Fibroblast of lung (primary cell): ENCODE results near the gene IMMP1L. TPM values are rescaled to one million over a fixed set of nuclear protein-coding genes. Genes with fewer than 3 reads are reported as not detected.

Experiments used
- DNase-seq, 2 donors: peaks; one replicate each; pipeline versions ENCODE4 v3.0.0 to v3.0.0-alpha.2; 2010; ENCODE audit warnings: low read depth in 2 of 2
- H2AFZ ChIP-seq: 2 replicates; pipeline ENCODE4 v1.5.1; 2012; ENCODE audit warnings: low read length, control low read depth, inconsistent platforms
- H3K27ac ChIP-seq: 2 replicates; pipeline ENCODE4 v1.5.1; 2011; ENCODE audit warnings: low read length, control low read depth; ENCODE audit not compliant: insufficient read depth
- H3K27me3 ChIP-seq: 2 replicates; pipeline ENCODE4 v1.5.1; 2011; ENCODE audit warnings: mild to moderate bottlenecking, low read length; ENCODE audit not compliant: control insufficient read depth, insufficient read depth
- H3K36me3 ChIP-seq: 2 replicates; pipeline ENCODE4 v1.5.1; 2011; ENCODE audit warnings: low read length; ENCODE audit not compliant: control insufficient read depth, insufficient read depth
- H3K4me1 ChIP-seq: 2 replicates; pipeline ENCODE4 v1.5.1; 2011; ENCODE audit warnings: low read length; ENCODE audit not compliant: control insufficient read depth, insufficient read depth; ENCODE audit errors: extremely low read depth
- H3K4me2 ChIP-seq: 2 replicates; pipeline ENCODE4 v1.5.1; 2011; ENCODE audit warnings: low read length, control low read depth; ENCODE audit not compliant: insufficient read depth; ENCODE audit errors: extremely low read depth
- H3K4me3 ChIP-seq, 4 experiments: fragments of 200-600 bp in 1 of 4; sonication (generic) in 1 of 4; replicated peaks in 1 of 4; 2 replicates each; pipeline ENCODE4 v1.5.1; 2011 to 2016; ENCODE audit warnings: low read length in 4 of 4, low read depth in 3 of 4, mild to moderate bottlenecking in 3 of 4, control low read depth in 2 of 4, inconsistent platforms in 1 of 4, mixed read lengths in 1 of 4; ENCODE audit not compliant: insufficient read depth in 1 of 4; ENCODE audit errors: control extremely low read depth in 1 of 4
- H3K79me2 ChIP-seq: 2 replicates; pipeline ENCODE4 v1.5.1; 2012; ENCODE audit warnings: mild to moderate bottlenecking, low read length, inconsistent platforms; ENCODE audit not compliant: control insufficient read depth, insufficient read depth
- H3K9ac ChIP-seq: 2 replicates; pipeline ENCODE4 v1.5.1; 2011; ENCODE audit warnings: mild to moderate bottlenecking, low read length, control low read depth; ENCODE audit not compliant: insufficient read depth
- H3K9me3 ChIP-seq: 2 replicates; pipeline ENCODE4 v1.5.1; 2012; ENCODE audit warnings: low read depth, low read length; ENCODE audit not compliant: control insufficient read depth, insufficient read depth
- H4K20me1 ChIP-seq: 2 replicates; pipeline ENCODE4 v1.5.1; 2011; ENCODE audit warnings: low read length; ENCODE audit not compliant: control insufficient read depth, insufficient read depth; ENCODE audit errors: extremely low read depth
- CTCF ChIP-seq, 2 donors: IDR thresholded peaks in 1 of 2; conservative IDR thresholded peaks in 1 of 2; 1 replicate in 1 of 2; 2 replicates in 1 of 2; pipeline ENCODE4 v1.5.1; 2011 to 2012; ENCODE audit warnings: low read length in 2 of 2, control low read depth in 1 of 2, inconsistent platforms in 1 of 2, low read depth in 1 of 2, mild to moderate bottlenecking in 1 of 2
- EZH2 ChIP-seq: IDR thresholded peaks from 2 replicates; pipeline ENCODE4 v1.5.1; 2012; ENCODE audit warnings: low read length, control low read depth, mild to moderate bottlenecking; ENCODE audit errors: missing control alignments
- polyA plus RNA-seq, 2 donors: library from polyadenylated mRNA; depleted of rRNA in 1 of 2; stranded (reverse) in 1 of 2; unstranded in 1 of 2; fragments of >200 nt; gene quantifications; 2 replicates each; pipeline ENCODE4 v1.2.1, GENCODE V29; 2011 to 2012; ENCODE audit warnings: missing spikeins in 1 of 2
- total RNA-seq: library from RNA; depleted of rRNA; stranded (reverse); fragments of >200 nt; gene quantifications from 2 replicates; pipeline ENCODE4 v1.2.1, GENCODE V29; 2014

IMMP1L gene
- total and polyA plus RNA-seq, 2 donors (not counting 1 experiment from before 2014, with no cell fraction given): 10.2 to 22.2 TPM

GRCh38 chr11:31419669-31420068 lies 89.8 kb downstream of the IMMP1L start:
- Histone ChIP-seq H3K36me3 (no peaks in the 10 kb centered on the region), H3K9ac (no peak overlapping the region), H2AFZ (no peak overlapping the region), H3K4me3 (no peak overlapping the region), H3K4me1 (no peaks in the 10 kb centered on the region), H3K4me2 (no peak overlapping the region), H3K9me3 (no peaks in the 10 kb centered on the region), H4K20me1 (no peaks in the 10 kb centered on the region), H3K27me3 (no peaks in the 10 kb centered on the region), H3K27ac (no peak overlapping the region), H3K79me2 (no peaks in the 10 kb centered on the region)
- peak; percentile 25 to 26 for DNase-seq
- TF ChIP-seq CTCF (conservative IDR thresholded peaks at IDR 0.05 in 1 of 2, IDR thresholded peaks at IDR 0.05 in 1 of 2; ENCODE audit: low read depth in 1 of 2, low read length in 2 of 2): no peak
- no peak for TF ChIP-seq EZH2

- Histone ChIP-seq H3K4me2 (no peak overlapping the region), H3K9me3 (no peaks in the 10 kb centered on the region), H3K27me3 (no peaks in the 10 kb centered on the region), H3K4me1 (no peaks in the 10 kb centered on the region), H3K9ac (no peak overlapping the region), H2AFZ (no peak overlapping the region), H3K36me3 (no peaks in the 10 kb centered on the region), H3K79me2 (no peaks in the 10 kb centered on the region), H3K4me3 (no peak overlapping the region), H3K27ac (no peak overlapping the region), H4K20me1 (no peaks in the 10 kb centered on the region)
- TF ChIP-seq CTCF (conservative IDR thresholded peaks at IDR 0.05 in 1 of 2, IDR thresholded peaks at IDR 0.05 in 1 of 2; ENCODE audit: low read depth in 1 of 2, low read length in 2 of 2) (no peak), EZH2 (no peak)
- DNase-seq: peak in 1 of 2 donors; percentile 35
These were observed 90.3 kb downstream of the IMMP1L start for GRCh38 chr11:31419138-31419537.

GRCh38 chr11:31417816-31418215 lies 91.6 kb downstream of the IMMP1L start:
- H3K79me2 ChIP-seq: no peaks in the 10 kb centered on the region
- H4K20me1 ChIP-seq: no peaks in the 10 kb centered on the region
- DNase-seq: no peak
- H3K36me3 ChIP-seq: no peaks in the 10 kb centered on the region
- no peak overlapping the region for H3K4me3 ChIP-seq
- no peak overlapping the region for H2AFZ ChIP-seq
- no peak for TF ChIP-seq CTCF (conservative IDR thresholded peaks at IDR 0.05 in 1 of 2, IDR thresholded peaks at IDR 0.05 in 1 of 2; ENCODE audit: low read depth in 1 of 2, low read length in 2 of 2)
- TF ChIP-seq EZH2: no peak
- no peaks in the 10 kb centered on the region for H3K9me3 ChIP-seq
- H3K27me3 ChIP-seq: no peaks in the 10 kb centered on the region
- H3K27ac ChIP-seq: no peak overlapping the region
- no peaks in the 10 kb centered on the region for H3K4me1 ChIP-seq
- H3K9ac ChIP-seq: no peak overlapping the region
- H3K4me2 ChIP-seq: no peak overlapping the region
